HG03103 (cell line): Measurements from ENCODE around the gene COQ4.

ENCODE experiments used
- ATAC-seq: cut with Tn5 transposase; IDR thresholded peaks from one replicate; pipeline ENCODE4 v1.9.1; 2021; ENCODE audit warnings: low read depth; ENCODE audit not compliant: unreplicated experiment

Gene COQ4

DNA sequence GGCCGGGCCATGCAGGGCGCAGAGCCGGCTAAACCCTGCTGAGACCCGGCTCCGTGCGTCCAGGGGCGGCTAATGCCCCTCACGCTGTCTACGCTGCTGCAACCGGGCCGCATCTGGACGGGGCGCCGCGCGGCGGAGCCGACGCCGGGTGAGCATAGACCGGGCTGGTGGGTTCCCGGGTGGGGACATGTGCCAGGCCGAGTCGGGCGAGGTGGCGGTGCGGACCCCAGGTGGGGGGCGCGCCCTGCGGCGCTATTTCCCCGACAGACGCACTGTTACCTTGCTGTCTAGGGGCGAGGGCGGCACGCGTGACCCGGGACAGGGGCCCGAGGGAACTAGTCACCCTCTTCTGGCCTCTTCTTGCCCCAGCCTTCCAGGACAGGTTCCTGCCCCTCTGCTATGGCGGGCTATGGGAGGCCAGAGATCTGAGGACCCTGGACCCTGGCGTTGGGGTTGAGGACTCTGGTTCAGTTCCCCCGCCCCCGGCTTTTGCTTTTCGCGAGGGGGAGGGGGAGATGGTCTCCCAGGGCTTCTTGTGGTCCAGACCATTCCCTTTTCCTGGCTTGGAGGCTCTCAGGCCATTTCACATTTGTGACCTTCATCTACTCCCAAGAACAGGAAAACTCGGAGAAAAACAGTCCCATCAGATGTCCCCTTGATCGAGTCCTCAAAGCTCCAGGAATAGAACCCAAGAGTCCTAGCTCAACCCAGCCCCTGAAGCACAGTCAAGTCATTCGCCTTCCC is 18.2 kb downstream of the COQ4 start:
- ATAC-seq, result peak; percentile 14

- ATAC-seq, result no peak
Observed at GRCh38 chr9:128341435-128341849, 18.8 kb downstream of the COQ4 start.

GRCh38 chr9:128342971-128343680 is 20.5 kb downstream of the COQ4 start:
- no peak for ATAC-seq

DNA sequence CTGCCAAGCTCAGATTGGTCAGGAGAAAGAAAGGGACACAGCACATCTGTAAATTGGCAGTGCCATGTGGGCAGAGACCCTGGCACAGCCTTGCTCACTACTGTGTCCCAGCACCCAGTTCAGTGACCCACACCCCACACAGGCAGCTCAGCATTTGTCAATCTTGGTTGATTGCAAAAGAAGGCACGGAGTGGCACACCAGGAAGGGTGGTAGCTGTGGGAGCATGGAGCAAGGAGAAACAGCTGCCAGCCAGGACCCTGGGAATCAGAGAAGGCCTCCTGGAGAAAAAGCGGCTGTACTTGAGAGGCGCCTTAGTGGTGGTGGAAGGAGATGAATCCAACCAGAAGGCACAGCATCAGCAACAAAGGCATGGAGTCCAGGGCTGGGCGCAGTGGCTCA is 21.2 kb downstream of the COQ4 start:
- no peak for ATAC-seq

- ATAC-seq, result no peak
Observed at GRCh38 chr9:128344931-128345605, 22.4 kb downstream of the COQ4 start.

- ATAC-seq, result no peak
Observed at GRCh38 chr9:128349125-128349524, 26.5 kb downstream of the COQ4 start.

DNA sequence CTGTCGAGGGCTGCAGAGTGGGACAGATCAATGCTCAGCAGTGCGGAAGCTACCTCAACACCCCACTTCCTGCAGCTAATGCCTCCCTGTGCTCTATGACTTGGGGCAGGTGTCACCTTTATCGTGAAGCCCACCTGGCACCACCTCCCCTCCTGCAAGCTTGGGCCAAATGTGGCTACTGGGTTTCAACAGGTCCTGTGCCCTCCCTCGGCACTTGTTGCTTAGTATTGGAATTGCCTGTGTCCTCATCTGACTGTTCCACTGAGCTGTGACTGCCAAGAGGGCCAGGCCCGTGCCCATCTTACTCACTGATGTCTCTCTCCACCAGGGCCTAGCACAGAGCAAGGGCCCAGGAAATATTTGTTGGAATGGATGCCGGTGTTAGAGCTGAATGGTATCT is 27.1 kb downstream of the COQ4 start:
- no peak for ATAC-seq

- no peak for ATAC-seq
Observed at GRCh38 chr9:128355451-128355850, 32.8 kb downstream of the COQ4 start.

DNA sequence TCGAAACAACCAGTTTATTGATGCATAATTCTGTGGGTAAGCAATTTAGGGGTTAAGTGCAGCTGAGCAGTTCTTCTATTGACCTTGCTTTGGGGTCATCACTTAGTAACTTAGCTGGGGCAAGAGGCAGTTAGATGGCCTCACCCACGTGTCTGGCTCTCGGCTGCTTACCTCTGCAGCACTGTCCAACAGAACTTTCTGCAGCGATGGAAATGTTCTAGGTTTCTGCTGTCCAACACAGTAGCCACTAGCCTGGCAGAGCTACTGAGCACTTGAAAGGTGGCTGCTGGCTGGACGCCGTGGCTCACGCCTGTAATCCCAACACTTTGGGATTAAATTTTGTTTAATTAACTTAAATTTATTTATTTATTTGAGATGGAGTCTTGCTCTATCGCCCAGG is 35.5 kb downstream of the COQ4 start:
- no peak for ATAC-seq

DNA sequence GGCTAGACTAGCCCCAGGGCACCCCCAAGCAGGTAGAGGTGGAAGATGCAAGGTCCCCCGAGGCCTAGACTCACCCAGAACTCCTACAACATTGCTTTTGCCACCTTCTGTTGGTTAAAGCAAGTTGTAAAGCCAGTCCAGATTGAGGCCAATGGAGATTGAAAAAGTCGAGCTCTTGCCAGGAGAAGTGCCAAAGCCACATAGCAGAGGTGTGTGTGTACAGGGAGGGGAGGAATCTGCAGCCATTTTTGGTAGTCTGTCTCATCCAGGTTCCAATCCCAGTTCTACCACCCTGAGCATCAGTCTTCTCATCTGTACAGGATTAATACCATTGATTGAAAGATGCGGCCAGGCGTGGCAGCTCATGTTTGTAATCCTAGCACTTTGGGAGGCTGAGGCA is 36.2 kb downstream of the COQ4 start:
- ATAC-seq, result no peak

GRCh38 chr9:128360826-128361225 is 38.2 kb downstream of the COQ4 start:
- no peak for ATAC-seq

DNA sequence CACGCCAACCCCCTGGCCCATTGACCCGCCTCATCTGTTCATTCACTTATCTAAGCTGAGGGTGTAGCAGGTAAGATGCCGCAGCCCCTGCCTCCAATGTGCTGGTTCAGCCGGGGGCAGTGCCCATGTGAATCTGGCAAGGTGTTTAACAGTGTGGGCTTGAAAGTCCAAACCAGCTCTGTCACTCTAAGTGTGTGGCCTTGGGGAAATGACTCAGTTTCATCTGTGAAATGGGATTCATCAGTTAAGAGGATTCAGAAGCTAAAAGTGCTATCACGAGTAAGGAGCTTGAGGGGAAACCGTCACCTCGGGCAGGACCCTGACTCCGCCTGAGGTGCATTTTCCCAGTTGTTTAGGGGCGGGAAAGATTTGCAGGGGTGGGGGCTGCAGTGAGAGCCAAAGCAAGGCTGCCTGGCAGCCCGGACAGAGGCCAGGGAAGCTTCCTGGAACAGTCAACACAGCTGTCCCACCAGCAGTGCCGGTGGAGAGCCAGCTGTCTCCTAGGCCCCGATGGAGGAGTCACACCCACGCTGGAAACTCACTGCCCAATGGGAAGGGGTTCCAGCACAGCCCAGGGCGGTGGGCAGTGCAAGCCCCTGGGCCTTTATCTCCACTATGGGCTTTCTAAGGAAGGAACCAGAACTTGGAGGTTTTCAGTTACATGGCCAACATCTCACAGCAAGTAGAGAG is 38.8 kb downstream of the COQ4 start:
- no peak for ATAC-seq

DNA sequence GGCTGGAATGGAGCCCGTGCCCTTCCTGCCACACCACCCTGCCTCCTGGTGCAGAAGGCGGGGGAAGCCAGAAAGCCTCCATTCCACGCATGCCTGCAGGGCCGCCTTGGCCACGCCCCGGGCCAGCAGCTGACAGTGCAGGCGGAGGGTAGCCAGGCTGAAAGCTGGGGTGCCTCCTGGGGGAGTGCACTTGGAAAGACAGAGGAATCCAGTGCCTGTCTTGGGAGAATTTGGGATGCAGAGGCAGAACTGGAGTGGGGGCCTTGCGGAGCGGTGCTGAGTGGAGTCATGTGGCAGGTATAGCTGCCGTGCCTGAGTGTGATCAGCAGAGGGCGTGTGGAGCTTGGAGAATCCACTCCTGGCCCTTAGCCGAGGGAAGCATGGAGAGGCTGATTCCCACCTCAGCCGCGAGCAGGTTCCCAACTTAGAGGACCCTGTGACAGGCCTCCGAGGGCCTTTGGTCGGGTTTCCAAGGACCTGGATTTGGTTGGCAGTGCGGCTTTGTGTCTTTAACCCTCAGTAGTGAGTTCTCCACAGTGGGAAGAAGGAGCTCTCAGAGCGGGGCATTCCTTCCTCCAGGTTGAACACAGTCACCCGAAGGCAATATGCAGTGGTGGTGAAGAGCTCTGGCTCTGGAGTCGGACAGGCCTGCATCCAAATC is 39.5 kb downstream of the COQ4 start:
- no peak for ATAC-seq

GRCh38 chr9:128362774-128363173 is 40.1 kb downstream of the COQ4 start:
- no peak for ATAC-seq

- no peak for ATAC-seq
Observed at GRCh38 chr9:128365525-128365924, 42.9 kb downstream of the COQ4 start.

DNA sequence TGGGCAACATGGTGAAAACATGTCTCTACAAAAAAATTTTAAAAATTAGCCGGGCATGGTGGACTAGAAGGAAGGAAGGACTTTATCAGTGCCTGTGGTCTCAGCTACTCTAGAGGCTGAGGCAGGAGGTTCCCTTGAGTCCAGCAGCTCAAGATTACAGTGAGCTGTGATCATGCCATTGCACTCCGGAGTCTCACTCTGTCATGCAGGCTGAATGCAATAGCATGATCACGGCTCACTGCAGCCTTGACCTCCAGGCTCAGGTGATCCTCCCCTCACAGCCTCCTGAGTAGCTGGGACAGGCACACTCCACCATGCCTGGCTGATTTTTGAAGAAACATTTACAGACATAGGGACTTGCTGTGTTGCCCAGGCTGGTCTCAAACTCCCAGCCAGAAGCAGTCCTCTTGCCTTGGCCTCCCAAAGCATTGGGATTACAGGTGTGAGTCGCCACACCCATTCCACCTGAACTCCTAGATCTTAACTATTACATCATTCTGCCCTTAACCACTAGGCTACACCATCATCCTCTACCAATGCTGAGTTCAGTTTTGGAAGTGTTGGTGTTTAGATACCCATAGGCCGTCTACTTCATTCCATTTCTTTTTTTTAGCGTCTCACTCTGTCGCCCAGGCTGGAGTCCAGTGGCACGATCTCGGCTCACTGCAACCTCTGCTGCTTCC is 46.5 kb downstream of the COQ4 start:
- no peak for ATAC-seq

DNA sequence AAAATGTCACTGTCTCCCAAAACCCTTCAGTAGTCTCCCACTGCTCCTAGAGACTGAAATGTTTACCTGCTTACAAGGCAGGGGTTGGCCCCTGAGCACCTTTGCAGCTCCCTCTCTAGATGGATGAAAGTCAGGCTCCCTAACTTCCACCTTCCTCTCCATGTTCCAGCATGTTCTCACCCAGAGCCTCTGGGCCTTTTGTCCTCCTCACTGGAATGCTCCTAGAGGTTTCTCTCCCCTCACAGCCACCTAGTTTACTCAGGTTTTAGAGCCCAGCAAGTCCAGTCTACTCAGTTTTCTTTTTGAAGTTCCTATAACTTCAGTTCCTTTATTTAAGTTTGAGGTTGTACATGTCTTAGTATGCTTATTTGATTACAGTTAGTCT is 47.7 kb downstream of the COQ4 start:
- ATAC-seq, result no peak

DNA sequence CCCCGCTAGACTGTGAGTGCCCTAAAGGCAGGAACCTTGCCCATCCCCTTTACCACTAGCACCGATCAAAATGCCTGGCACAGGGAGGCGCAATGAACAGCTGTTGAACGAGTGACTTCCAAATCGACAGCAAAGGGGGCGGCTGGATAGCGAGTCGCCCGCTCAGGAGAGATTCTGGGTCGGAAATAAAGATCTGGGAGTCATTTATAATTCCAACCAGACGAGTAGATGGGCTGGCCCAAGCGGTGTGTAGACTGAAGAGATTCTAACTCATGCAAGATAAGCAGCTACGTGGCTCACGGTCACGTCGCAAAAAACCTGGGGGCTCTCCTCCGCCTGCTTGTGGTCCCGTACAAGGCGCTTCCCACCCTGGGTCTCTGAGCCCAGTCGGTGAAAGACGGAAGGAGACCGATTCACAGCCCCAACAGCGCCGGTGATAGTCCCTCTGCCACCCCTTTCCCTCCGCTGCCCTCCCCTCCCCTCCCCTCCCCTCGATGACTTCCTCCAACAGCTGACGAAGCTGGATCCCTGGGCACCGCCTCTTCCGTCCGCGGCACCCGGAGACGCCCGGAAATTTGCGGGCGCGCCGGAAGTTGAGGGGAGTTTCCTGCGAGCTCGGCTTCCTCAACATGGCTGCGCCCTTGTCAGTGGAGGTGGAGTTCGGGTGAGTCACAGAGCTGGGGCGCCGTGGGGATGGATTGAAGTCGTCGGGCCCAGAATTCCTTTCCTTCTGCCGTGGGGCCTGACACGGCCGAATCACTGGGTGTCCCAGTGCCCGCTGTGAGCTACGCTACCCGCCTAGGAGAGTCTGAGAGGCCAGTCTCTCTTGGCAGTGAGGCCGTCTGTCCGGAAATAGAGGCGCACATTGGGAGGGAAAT is 48.4 kb downstream of the COQ4 start, which contains the start of gene URM1:
TSS of gene URM1 (plus strand) at position 623 of the 878 bp plus-strand sequence. CDS start at position 630, 7 bp downstream.
- ATAC-seq, result peak; percentile 87

- ATAC-seq, result no peak
Observed at GRCh38 chr9:128371630-128372117, 49.0 kb downstream of the COQ4 start.
